ENCODE measurements around the gene NADK2.

DNA sequence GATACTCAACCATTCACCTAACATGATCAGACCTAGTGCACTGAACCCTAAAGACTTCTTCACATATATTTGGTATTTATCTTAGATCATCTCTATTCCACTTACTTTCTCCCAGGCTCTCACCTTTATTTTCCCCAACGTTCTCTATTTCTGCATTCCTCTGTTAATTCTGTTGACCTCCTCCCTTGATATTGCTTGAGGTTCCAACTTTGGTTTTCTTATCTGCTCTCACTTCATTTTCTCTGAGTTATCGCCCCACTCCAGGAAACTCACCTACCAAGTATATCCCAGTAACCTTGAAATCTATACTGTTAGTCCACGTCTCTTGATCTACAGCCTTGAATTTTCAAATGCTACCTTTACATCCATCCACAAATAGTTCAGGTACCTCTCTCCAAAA is 9.2 kb downstream of the NADK2 start:
- TF ChIP-seq POLR2AphosphoS5 (IDR thresholded peaks at IDR 0.05) (no peak), CTCF (IDR thresholded peaks at IDR 0.05) (no peak), EP300 (IDR thresholded peaks at IDR 0.05) (no peak), POLR2A (IDR thresholded peaks at IDR 0.05) (no peak)

Data from sigmoid colon (tissue), 4 donors.